ENCODE data around the gene APBA3. TPM values are rescaled to one million over a fixed set of nuclear protein-coding genes. Genes with fewer than 3 reads are reported as not detected.

The APBA3 gene
- total and polyA plus RNA-seq, 4 donors = 16.5 to 38.0 (median 22.6) TPM

DNA sequence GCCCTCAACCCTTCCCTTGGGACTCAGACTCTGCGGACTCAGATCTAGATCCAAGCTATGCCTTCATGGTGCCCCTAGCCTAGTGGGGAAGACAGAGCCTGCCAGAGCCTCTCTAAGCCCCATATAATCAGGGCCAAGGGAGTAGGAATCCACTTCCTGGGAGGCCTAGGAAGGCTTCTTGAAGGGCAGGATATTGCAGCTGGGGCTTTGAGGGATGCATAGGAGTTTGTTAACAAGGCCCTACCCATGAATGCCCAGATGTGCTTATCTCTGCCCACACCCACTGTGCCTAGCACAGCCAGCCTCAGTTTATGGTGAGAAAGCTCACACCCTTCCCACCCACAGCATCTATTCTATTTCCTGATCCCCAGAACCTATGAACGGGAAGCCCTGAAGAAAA, 11.3 kb downstream of the APBA3 start:
- ATAC-seq (ENCODE audit: insufficient read depth, low FRiP score) (no peak), DNase-seq (no peak)
- 98 to 99% methylated on average over 2 of the region's 2 CpGs for WGBS, 2 donors
- Histone ChIP-seq H3K36me3 (ENCODE audit: control insufficient read depth in 4 of 4, insufficient read depth in 4 of 4, low read length in 4 of 4) (peaks cover 3 to 35% (median 10%) of the 10 kb centered on the region in 4 donors), H3K4me1 (ENCODE audit: control insufficient read depth in 5 of 5, insufficient read depth in 5 of 5, low read length in 5 of 5) (no peaks in the 10 kb centered on the region), H3K27me3 (ENCODE audit: control insufficient read depth in 3 of 3, insufficient read depth in 3 of 3, low read length in 2 of 3) (no peaks in the 10 kb centered on the region), H3K27ac (ENCODE audit: low read depth in 1 of 2, low read length in 1 of 2) (no peak overlapping the region), H3K4me3 (no peak overlapping the region), H3K9ac (ENCODE audit: insufficient read depth in 1 of 2, low read length in 2 of 2) (no peak overlapping the region), H3K9me3 (ENCODE audit: control insufficient read depth in 4 of 4, insufficient read depth in 3 of 4, low read length in 3 of 4) (peaks cover 0 to 4% (median 0%) of the 10 kb centered on the region in 4 donors)
- TF ChIP-seq, protein P1, sequence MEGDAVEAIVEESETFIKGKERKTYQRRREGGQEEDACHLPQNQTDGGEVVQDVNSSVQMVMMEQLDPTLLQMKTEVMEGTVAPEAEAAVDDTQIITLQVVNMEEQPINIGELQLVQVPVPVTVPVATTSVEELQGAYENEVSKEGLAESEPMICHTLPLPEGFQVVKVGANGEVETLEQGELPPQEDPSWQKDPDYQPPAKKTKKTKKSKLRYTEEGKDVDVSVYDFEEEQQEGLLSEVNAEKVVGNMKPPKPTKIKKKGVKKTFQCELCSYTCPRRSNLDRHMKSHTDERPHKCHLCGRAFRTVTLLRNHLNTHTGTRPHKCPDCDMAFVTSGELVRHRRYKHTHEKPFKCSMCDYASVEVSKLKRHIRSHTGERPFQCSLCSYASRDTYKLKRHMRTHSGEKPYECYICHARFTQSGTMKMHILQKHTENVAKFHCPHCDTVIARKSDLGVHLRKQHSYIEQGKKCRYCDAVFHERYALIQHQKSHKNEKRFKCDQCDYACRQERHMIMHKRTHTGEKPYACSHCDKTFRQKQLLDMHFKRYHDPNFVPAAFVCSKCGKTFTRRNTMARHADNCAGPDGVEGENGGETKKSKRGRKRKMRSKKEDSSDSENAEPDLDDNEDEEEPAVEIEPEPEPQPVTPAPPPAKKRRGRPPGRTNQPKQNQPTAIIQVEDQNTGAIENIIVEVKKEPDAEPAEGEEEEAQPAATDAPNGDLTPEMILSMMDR (IDR thresholded peaks at IDR 0.05; ENCODE audit: control extremely low read depth, extremely low read depth) = no peak

- Histone ChIP-seq H3K9me3 (ENCODE audit: control insufficient read depth in 4 of 4, insufficient read depth in 3 of 4, low read length in 3 of 4) (peaks cover 0 to 4% (median 0%) of the 10 kb centered on the region in 4 donors), H3K9ac (ENCODE audit: insufficient read depth in 1 of 2, low read length in 2 of 2) (no peak overlapping the region), H3K4me1 (ENCODE audit: control insufficient read depth in 5 of 5, insufficient read depth in 5 of 5, low read length in 5 of 5) (no peaks in the 10 kb centered on the region), H3K4me3 (no peak overlapping the region), H3K36me3 (ENCODE audit: control insufficient read depth in 4 of 4, insufficient read depth in 4 of 4, low read length in 4 of 4) (peaks cover 3 to 31% (median 10%) of the 10 kb centered on the region in 4 donors), H3K27ac (ENCODE audit: low read depth in 1 of 2, low read length in 1 of 2) (no peak overlapping the region), H3K27me3 (ENCODE audit: control insufficient read depth in 3 of 3, insufficient read depth in 3 of 3, low read length in 2 of 3) (no peaks in the 10 kb centered on the region)
- TF ChIP-seq, protein P1 (IDR thresholded peaks at IDR 0.05; ENCODE audit: control extremely low read depth, extremely low read depth) = no peak
- DNase-seq (no peak), ATAC-seq (ENCODE audit: insufficient read depth, low FRiP score) (no peak)
- WGBS, 2 donors = 77 to 86% methylated on average over 8 of the region's 8 CpGs
Measured at GRCh38 chr19:3748965-3749364, 12.5 kb downstream of the APBA3 start.

DNA sequence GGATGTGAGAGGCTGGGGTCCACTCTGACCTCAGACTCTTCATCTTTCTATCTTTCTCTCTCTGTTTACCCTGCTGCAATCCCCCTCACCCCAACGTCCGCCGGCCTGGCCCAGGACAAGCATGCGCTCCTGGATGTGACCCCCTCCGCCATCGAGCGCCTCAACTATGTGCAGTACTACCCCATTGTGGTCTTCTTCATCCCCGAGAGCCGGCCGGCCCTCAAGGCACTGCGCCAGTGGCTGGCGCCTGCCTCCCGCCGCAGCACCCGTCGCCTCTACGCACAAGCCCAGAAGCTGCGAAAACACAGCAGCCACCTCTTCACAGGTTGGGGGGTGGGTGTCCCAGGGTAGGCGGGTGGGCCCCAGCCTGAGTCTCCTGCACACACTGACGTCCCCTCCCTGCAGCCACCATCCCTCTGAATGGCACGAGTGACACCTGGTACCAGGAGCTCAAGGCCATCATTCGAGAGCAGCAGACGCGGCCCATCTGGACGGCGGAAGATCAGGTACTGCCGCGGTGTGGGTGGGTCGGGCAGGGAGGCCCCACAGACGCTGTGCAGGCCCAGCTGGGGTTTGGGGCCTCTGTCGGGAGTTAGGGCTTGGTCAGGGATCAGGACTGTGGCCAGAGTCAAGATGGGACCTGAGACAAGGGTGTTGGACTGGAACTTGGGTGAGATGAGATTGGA, 15.0 kb downstream of the APBA3 start:
- H3K27ac ChIP-seq (ENCODE audit: low read depth in 1 of 2, low read length in 1 of 2) = no peak overlapping the region
- peaks cover 0 to 4% (median 0%) of the 10 kb centered on the region in 4 donors for H3K9me3 ChIP-seq (ENCODE audit: control insufficient read depth in 4 of 4, insufficient read depth in 3 of 4, low read length in 3 of 4)
- 80 to 82% methylated on average over 31 of the region's 31 CpGs for WGBS, 2 donors
- TF ChIP-seq, protein P1 (IDR thresholded peaks at IDR 0.05; ENCODE audit: control extremely low read depth, extremely low read depth) = no peak
- H3K9ac ChIP-seq (ENCODE audit: insufficient read depth in 1 of 2, low read length in 2 of 2) = no peak overlapping the region
- H3K4me1 ChIP-seq (ENCODE audit: control insufficient read depth in 5 of 5, insufficient read depth in 5 of 5, low read length in 5 of 5) = no peaks in the 10 kb centered on the region
- ATAC-seq (ENCODE audit: insufficient read depth, low FRiP score) (no peak), DNase-seq (no peak)
- no peaks in the 10 kb centered on the region for H3K27me3 ChIP-seq (ENCODE audit: control insufficient read depth in 3 of 3, insufficient read depth in 3 of 3, low read length in 2 of 3)
- H3K36me3 ChIP-seq (ENCODE audit: control insufficient read depth in 4 of 4, insufficient read depth in 4 of 4, low read length in 4 of 4) = peaks cover 3 to 16% (median 10%) of the 10 kb centered on the region in 4 donors
- H3K4me3 ChIP-seq = no peak overlapping the region

Measured in lung (tissue), 12 donors.